OCI-LY3 (cell line): ENCODE data around the gene PXYLP1.

Experiments used
- H2AFZ ChIP-seq: fragments of 200-600, 300-600 bp; shearing (Covaris generic); 2 replicates; pipeline ENCODE4 v1.6.0; 2014; ENCODE audit warnings: antibody characterized with exemption, low read depth, low read length
- H3K27ac ChIP-seq: fragments of 200-600, 300-600 bp; sonication (generic); 2 replicates; pipeline ENCODE4 v1.5.1; 2014; ENCODE audit warnings: mild to moderate bottlenecking, low read length, moderate library complexity, mixed read lengths
- H3K27me3 ChIP-seq: fragments of 200-600, 300-600 bp; sonication (generic); 2 replicates; pipeline ENCODE4 v1.6.1; 2014; ENCODE audit warnings: low read depth, low read length, mixed read lengths
- H3K36me3 ChIP-seq: fragments of 200-600, 300-600 bp; sonication (generic); replicated peaks from 2 replicates; pipeline ENCODE3; 2014; ENCODE audit warnings: low read depth, low read length, mixed read lengths
- H3K4me1 ChIP-seq: fragments of 300-600, 200-600 bp; sonication (generic); 2 replicates; pipeline ENCODE4 v1.6.1; 2014; ENCODE audit warnings: low read length, mixed read lengths
- H3K4me2 ChIP-seq: fragments of 200-600, 300-600 bp; sonication (generic); 2 replicates; pipeline ENCODE4 v1.6.1; 2014; ENCODE audit warnings: low read length, mixed read lengths
- H3K4me3 ChIP-seq: fragments of 300-600, 200-600 bp; sonication (generic); 2 replicates; pipeline ENCODE4 v1.5.1; 2014; ENCODE audit warnings: antibody characterized with exemption, mild to moderate bottlenecking, low read length, moderate library complexity
- H3K79me2 ChIP-seq: fragments of 300-600, 200-600 bp; shearing (Covaris generic); 2 replicates; pipeline ENCODE4 v1.6.1; 2014; ENCODE audit warnings: mild to moderate bottlenecking, low read length, mixed read lengths
- H3K9ac ChIP-seq: fragments of 300-600, 200-600 bp; shearing (Covaris generic); 2 replicates; pipeline ENCODE4 v1.6.0; 2014; ENCODE audit warnings: mild to moderate bottlenecking, low read length, moderate library complexity
- H3K9me3 ChIP-seq: fragments of 200-600, 300-600 bp; shearing (Covaris generic); 2 replicates; pipeline ENCODE4 v1.6.1; 2014; ENCODE audit warnings: low read length, mixed read lengths; ENCODE audit not compliant: insufficient read depth
- H4K20me1 ChIP-seq: fragments of 200-600, 300-600 bp; sonication (generic); 2 replicates; pipeline ENCODE4 v1.6.1; 2016; ENCODE audit warnings: low read length, mixed read lengths; ENCODE audit not compliant: insufficient read depth
- EZH2phosphoT487 ChIP-seq: fragments of 200-600 bp; shearing (Covaris generic); IDR thresholded peaks from 2 replicates; pipeline ENCODE4 v1.6.1; 2018; ENCODE audit warnings: antibody characterized with exemption, mixed run types, low read depth
- TF ChIP-seq, protein P1 (sequence below): fragments of 200-600, 300-600 bp; sonication (generic); IDR thresholded peaks from 2 replicates; pipeline ENCODE4 v1.5.1; 2014; ENCODE audit warnings: antibody characterized with exemption, low read length, low read depth

The PXYLP1 gene

DNA sequence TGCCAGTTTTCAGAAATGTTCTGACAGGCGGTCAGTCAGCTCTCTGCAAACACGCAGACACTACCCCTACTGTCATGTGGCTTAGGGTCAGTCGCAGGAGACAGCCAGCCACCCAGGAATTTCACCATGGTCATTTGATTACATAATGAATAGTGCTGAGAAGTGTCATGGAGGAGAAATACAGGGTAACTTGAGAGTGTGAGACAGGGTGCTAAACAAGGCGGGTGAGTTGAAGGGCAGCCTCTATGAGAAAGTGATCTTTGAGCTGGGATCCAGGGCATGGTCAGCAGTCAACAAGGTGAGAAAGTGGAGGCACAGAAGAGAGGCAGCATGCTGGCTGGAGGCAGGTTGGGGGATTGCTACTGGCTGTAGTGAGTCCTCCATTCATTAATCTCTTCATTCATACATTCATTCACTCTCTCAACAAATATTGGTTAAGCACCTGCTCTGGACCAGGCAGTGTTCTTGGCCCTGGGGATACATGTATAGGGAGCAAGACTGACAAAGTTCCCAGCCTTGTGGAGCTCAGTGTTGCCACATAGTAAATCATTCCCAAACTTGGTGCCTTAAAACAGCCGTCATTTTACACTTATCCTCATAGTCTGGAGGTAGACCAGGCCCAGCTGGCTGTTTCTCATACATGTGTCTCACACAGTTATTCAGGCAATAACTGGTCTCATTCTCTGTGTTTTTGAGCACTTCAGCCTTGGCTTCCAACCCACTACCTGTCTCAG is 14.8 kb downstream of the PXYLP1 start:
- no peak overlapping the region for H3K27ac ChIP-seq
- H3K9me3 ChIP-seq, result no peaks in the 10 kb centered on the region
- no peaks in the 10 kb centered on the region for H3K27me3 ChIP-seq
- TF ChIP-seq, protein P1, sequence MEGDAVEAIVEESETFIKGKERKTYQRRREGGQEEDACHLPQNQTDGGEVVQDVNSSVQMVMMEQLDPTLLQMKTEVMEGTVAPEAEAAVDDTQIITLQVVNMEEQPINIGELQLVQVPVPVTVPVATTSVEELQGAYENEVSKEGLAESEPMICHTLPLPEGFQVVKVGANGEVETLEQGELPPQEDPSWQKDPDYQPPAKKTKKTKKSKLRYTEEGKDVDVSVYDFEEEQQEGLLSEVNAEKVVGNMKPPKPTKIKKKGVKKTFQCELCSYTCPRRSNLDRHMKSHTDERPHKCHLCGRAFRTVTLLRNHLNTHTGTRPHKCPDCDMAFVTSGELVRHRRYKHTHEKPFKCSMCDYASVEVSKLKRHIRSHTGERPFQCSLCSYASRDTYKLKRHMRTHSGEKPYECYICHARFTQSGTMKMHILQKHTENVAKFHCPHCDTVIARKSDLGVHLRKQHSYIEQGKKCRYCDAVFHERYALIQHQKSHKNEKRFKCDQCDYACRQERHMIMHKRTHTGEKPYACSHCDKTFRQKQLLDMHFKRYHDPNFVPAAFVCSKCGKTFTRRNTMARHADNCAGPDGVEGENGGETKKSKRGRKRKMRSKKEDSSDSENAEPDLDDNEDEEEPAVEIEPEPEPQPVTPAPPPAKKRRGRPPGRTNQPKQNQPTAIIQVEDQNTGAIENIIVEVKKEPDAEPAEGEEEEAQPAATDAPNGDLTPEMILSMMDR, result no peak
- TF ChIP-seq EZH2phosphoT487, result no peak
- H2AFZ ChIP-seq, result no peak overlapping the region
- H3K4me3 ChIP-seq, result no peak overlapping the region
- H3K4me1 ChIP-seq, result no peaks in the 10 kb centered on the region
- H3K79me2 ChIP-seq, result no peaks in the 10 kb centered on the region
- H3K36me3 ChIP-seq, result no peaks in the 10 kb centered on the region
- no peak overlapping the region for H3K4me2 ChIP-seq
- no peak overlapping the region for H3K9ac ChIP-seq
- no peaks in the 10 kb centered on the region for H4K20me1 ChIP-seq

DNA sequence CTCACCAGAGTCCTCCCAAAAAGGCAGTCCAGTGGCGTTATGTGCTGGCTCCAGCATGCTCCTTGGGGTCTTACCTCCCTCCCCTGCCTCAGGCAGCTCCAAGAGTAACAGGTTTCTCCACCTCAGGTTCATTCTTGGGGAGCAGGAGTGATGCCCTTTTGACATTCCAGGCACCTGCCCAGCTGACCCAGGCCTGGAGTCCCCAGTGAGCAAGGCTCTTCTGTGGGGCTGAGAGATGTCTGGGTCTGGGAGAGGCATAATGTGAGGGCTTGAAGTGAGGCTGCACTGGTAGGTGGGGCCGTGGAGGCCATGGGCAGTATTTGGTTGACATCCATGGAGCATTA is 15.3 kb downstream of the PXYLP1 start:
- no peaks in the 10 kb centered on the region for H3K27me3 ChIP-seq
- H2AFZ ChIP-seq, result no peak overlapping the region
- H3K27ac ChIP-seq, result no peak overlapping the region
- no peaks in the 10 kb centered on the region for H3K79me2 ChIP-seq
- TF ChIP-seq, protein P1, result no peak
- TF ChIP-seq EZH2phosphoT487, result no peak
- H3K36me3 ChIP-seq, result no peaks in the 10 kb centered on the region
- no peak overlapping the region for H3K4me2 ChIP-seq
- H3K9ac ChIP-seq, result no peak overlapping the region
- no peak overlapping the region for H3K4me3 ChIP-seq
- no peaks in the 10 kb centered on the region for H4K20me1 ChIP-seq
- no peaks in the 10 kb centered on the region for H3K9me3 ChIP-seq
- H3K4me1 ChIP-seq, result no peaks in the 10 kb centered on the region

DNA sequence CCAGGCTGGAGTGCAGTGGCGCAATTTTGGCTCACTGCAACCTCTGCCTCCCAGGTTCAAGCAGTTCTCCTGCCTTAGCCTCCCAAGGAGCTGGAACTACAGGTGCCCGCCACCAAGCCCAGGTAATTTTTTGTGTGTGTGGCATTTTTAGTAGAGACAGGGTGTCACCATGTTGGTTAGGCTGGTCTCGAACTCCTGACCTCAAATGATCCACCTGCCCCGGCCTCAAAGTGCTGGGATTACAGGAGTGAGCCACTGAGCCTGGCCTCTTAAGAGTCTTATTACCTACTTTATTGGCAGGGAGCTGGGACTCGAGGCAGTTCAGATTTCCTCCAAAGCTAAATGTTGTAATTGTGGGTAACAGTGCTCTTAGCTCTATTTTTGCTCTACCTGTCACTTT is 16.4 kb downstream of the PXYLP1 start:
- H3K9ac ChIP-seq, result no peak overlapping the region
- H3K79me2 ChIP-seq, result no peaks in the 10 kb centered on the region
- no peaks in the 10 kb centered on the region for H3K4me1 ChIP-seq
- no peaks in the 10 kb centered on the region for H3K36me3 ChIP-seq
- no peak overlapping the region for H3K27ac ChIP-seq
- no peaks in the 10 kb centered on the region for H4K20me1 ChIP-seq
- H3K27me3 ChIP-seq, result no peaks in the 10 kb centered on the region
- TF ChIP-seq EZH2phosphoT487, result no peak
- TF ChIP-seq, protein P1, result no peak
- H3K4me3 ChIP-seq, result no peak overlapping the region
- no peaks in the 10 kb centered on the region for H3K9me3 ChIP-seq
- H2AFZ ChIP-seq, result no peak overlapping the region
- no peak overlapping the region for H3K4me2 ChIP-seq

DNA sequence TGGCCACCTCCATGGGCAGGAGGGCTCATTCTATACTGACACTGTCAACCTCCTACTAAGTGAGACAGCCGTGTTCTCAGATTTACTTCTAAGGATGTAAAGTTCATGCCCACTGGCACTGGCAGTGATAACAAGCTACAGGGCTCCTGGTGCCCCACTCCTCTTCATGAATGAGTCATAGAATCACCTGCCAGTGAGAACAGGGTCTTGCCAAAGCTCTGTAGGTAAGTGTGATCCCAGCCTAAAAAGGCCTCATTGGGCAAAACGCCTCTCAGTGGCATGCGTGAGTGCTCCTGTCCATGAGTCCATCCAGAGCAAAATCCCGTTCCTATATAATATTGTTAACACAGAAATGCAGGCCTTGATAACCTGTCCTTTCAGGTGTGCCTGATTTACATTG is 17.4 kb downstream of the PXYLP1 start:
- Histone ChIP-seq H4K20me1 (no peaks in the 10 kb centered on the region), H3K4me3 (no peak overlapping the region), H3K4me1 (no peaks in the 10 kb centered on the region), H3K27me3 (no peaks in the 10 kb centered on the region), H3K27ac (no peak overlapping the region), H2AFZ (no peak overlapping the region), H3K4me2 (no peak overlapping the region), H3K79me2 (no peaks in the 10 kb centered on the region), H3K36me3 (no peaks in the 10 kb centered on the region), H3K9me3 (no peaks in the 10 kb centered on the region), H3K9ac (no peak overlapping the region)
- no peak for TF ChIP-seq EZH2phosphoT487
- TF ChIP-seq, protein P1, result no peak
